K562 (cell line): ENCODE measurements around the gene MRPL58. TPM values are rescaled to one million over a fixed set of nuclear protein-coding genes. Genes with fewer than 3 reads are reported as not detected.

Experiments used
- CBFA2T2 ChIP-seq: fragments of 450-650 bp; conservative IDR thresholded peaks from 2 replicates; pipeline ENCODE4 v1.6.1; 2017; ENCODE audit warnings: mild to moderate bottlenecking
- CBFB ChIP-seq: sonication (generic); formaldehyde crosslinking; IDR thresholded peaks from 2 replicates; pipeline ENCODE4 v1.4.0; 2020; ENCODE audit warnings: mild to moderate bottlenecking, missing genetic modification reagents
- CBX1 ChIP-seq: sonication (generic); IDR thresholded peaks from 2 replicates; pipeline ENCODE4 v1.6.1; 2016; ENCODE audit warnings: antibody characterized with exemption, low read depth, mild to moderate bottlenecking
- CREB3L1 ChIP-seq: fragments of 450-650 bp; IDR thresholded peaks from 2 replicates; pipeline ENCODE4 v1.6.1; 2014; ENCODE audit warnings: low read depth, mild to moderate bottlenecking, moderate library complexity, borderline replicate concordance
- DMBX1 ChIP-seq: fragments of 250-450 bp; sonication (Bioruptor Pico); IDR thresholded peaks from 2 replicates; pipeline ENCODE4 v1.8.0; 2022; ENCODE audit warnings: inconsistent platforms, mild to moderate bottlenecking, moderate library complexity, borderline replicate concordance
- E2F5 ChIP-seq: sonication (generic); formaldehyde crosslinking; IDR thresholded peaks from 2 replicates; pipeline ENCODE4 v1.8.0; 2022; ENCODE audit warnings: mild to moderate bottlenecking, missing genetic modification reagents
- E2F6 ChIP-seq, 2 experiments: IDR thresholded peaks; 2 replicates each; pipeline ENCODE4 v1.6.1; 2011; ENCODE audit warnings: borderline replicate concordance in 1 of 2, control low read depth in 1 of 2, low read depth in 1 of 2, low read length in 1 of 2, mild to moderate bottlenecking in 1 of 2, mixed read lengths in 1 of 2, moderate library complexity in 1 of 2; ENCODE audit not compliant: insufficient read depth in 1 of 2, insufficient read length in 1 of 2, poor library complexity in 1 of 2, severe bottlenecking in 1 of 2; ENCODE audit errors: extremely low read depth in 1 of 2
- EWSR1 ChIP-seq: fragments of 450-650 bp; IDR thresholded peaks from 2 replicates; pipeline ENCODE4 v1.6.1; 2018; ENCODE audit warnings: borderline replicate concordance, mild to moderate bottlenecking, low read depth, moderate library complexity; ENCODE audit not compliant: partially characterized antibody
- IRF9 ChIP-seq: fragments of 450-650 bp; IDR thresholded peaks from 2 replicates; pipeline ENCODE4 v1.6.1; 2016; ENCODE audit warnings: missing biosample characterization, missing genetic modification characterization
- MAX ChIP-seq: sonication (generic); formaldehyde crosslinking; IDR thresholded peaks from 2 replicates; pipeline ENCODE4 v1.9.0; 2022; ENCODE audit warnings: mild to moderate bottlenecking, missing genetic modification reagents
- NBN ChIP-seq: fragments of 450-650 bp; IDR thresholded peaks from 2 replicates; pipeline ENCODE4 v1.6.1; 2016; ENCODE audit warnings: low read depth, mild to moderate bottlenecking
- PML ChIP-seq: IDR thresholded peaks from 2 replicates; pipeline ENCODE4 v1.6.1; 2012; ENCODE audit warnings: low read length, inconsistent platforms
- POLR3A ChIP-seq: IDR thresholded peaks from 2 replicates; pipeline ENCODE4 v1.6.1; 2011; ENCODE audit warnings: borderline replicate concordance, mild to moderate bottlenecking, moderate library complexity; ENCODE audit not compliant: insufficient read length, insufficient read depth; ENCODE audit errors: extremely low read depth
- RAD21 ChIP-seq, 2 experiments: fragments of 250-450 bp in 1 of 2; fragments of 450-650 bp in 1 of 2; sonication (Bioruptor Pico) in 1 of 2; formaldehyde crosslinking in 1 of 2; IDR thresholded peaks in 1 of 2; conservative IDR thresholded peaks in 1 of 2; 2 replicates each; pipeline versions ENCODE4 v1.4.0 to v1.8.0; 2020 to 2022; ENCODE audit warnings: mild to moderate bottlenecking in 2 of 2, moderate library complexity in 1 of 2
- RUNX1 ChIP-seq: sonication (generic); IDR thresholded peaks from 2 replicates; pipeline ENCODE4 v1.6.1; 2016; ENCODE audit warnings: antibody characterized with exemption, low read depth
- SIN3B ChIP-seq: fragments of 450-650 bp; IDR thresholded peaks from 2 replicates; pipeline ENCODE4 v1.6.1; 2017; ENCODE audit warnings: low read depth, mild to moderate bottlenecking, moderate library complexity
- TCF3 ChIP-seq: sonication (generic); formaldehyde crosslinking; IDR thresholded peaks from 2 replicates; pipeline ENCODE4 v1.4.0; 2020; ENCODE audit warnings: mild to moderate bottlenecking, missing genetic modification reagents
- YY1 ChIP-seq, 3 experiments: IDR thresholded peaks; 2 replicates each; pipeline ENCODE4 v1.6.1; 2011; ENCODE audit warnings: low read length in 2 of 3, mild to moderate bottlenecking in 2 of 3, moderate library complexity in 2 of 3, borderline replicate concordance in 1 of 3, control low read depth in 1 of 3, low read depth in 1 of 3; ENCODE audit not compliant: insufficient read depth in 3 of 3, insufficient replicate concordance in 2 of 3, control insufficient read depth in 1 of 3, insufficient read length in 1 of 3; ENCODE audit errors: extremely low read depth in 1 of 3
- ZC3H8 ChIP-seq: fragments of 450-650 bp; IDR thresholded peaks from 2 replicates; pipeline ENCODE4 v1.6.1; 2017
- ZNF785 ChIP-seq: fragments of 250-450 bp; sonication (Bioruptor Pico); IDR thresholded peaks from 2 replicates; pipeline ENCODE4 v1.4.0; 2020; ENCODE audit warnings: mild to moderate bottlenecking
- polyA plus RNA-seq, 8 experiments: library from polyadenylated mRNA; depleted of rRNA in 4 of 8; stranded (reverse) in 5 of 8; unstranded in 3 of 8; fragments of >200 nt; fragmentation: Nextera tagmentation in 2 of 8; fragmentation: Illumina TruSeq in 1 of 8; extraction: Ambion mirVana in 2 of 8; extraction: Trizol in 1 of 8; gene quantifications; 2 replicates each; pipeline versions ENCODE4 v1.2.1 to v1.2.3, GENCODE V29; 2011 to 2014; ENCODE audit warnings: inconsistent platforms in 1 of 8, missing spikeins in 1 of 8
- total RNA-seq, 7 experiments: library from RNA; depleted of rRNA in 6 of 7; stranded (reverse); fragments of >200 nt in 6 of 7; fragmentation: Illumina TruSeq in 2 of 7; extraction: Trizol in 2 of 7; gene quantifications; 2 replicates each; pipeline versions ENCODE4 v1.2.1 to v1.2.3, GENCODE V29; 2011 to 2021; ENCODE audit warnings: low replicate concordance in 1 of 7

The MRPL58 gene
- total and polyA plus RNA-seq, 9 of the 15 experiments (the other 6 are each of a cell fraction or from before 2014, with no cell fraction given): 30.8 to 107 (median 72.4) TPM

GRCh38 chr17:75033346-75034235, 21.1 kb downstream of the MRPL58 start (continued):
- TF ChIP-seq CREB3L1: peak; percentile 68; the same call in 1 of the 2 replicates
- peak; percentile 82 to 87 for TF ChIP-seq E2F6 (IDR thresholded peaks at IDR 0.05; ENCODE audit: borderline replicate concordance in 1 of 2, extremely low read depth in 1 of 2, insufficient read depth in 1 of 2, insufficient read length in 1 of 2, low read depth in 1 of 2, low read length in 1 of 2, poor library complexity in 1 of 2, severe bottlenecking in 1 of 2)
- peak; percentile 23; the same call in 1 of the 2 replicates for TF ChIP-seq SIN3B
- no peak for TF ChIP-seq IRF9
- TF ChIP-seq CBFA2T2: 0 out of 2 replicates have a peak, but pooled peaks have one; percentile 13
- peak in 2 of 3 experiments; percentile 27 to 33 for TF ChIP-seq YY1 (IDR thresholded peaks at IDR 0.05; ENCODE audit: borderline replicate concordance in 1 of 3, control insufficient read depth in 1 of 3, extremely low read depth in 1 of 3, insufficient read depth in 3 of 3, insufficient read length in 1 of 3, insufficient replicate concordance in 2 of 3, low read depth in 1 of 3, low read length in 2 of 3)
- TF ChIP-seq ZNF785 (CRISPR knock-in tag): peak; percentile 15; the same call in 1 of the 2 replicates
- TF ChIP-seq RUNX1: no peak
- 0 out of 2 replicates have a peak, but pooled peaks have one; percentile 24 for TF ChIP-seq ZC3H8
- TF ChIP-seq POLR3A: peak; percentile 82
- peak; percentile 6; the same call in 1 of the 2 replicates for TF ChIP-seq E2F5 (CRISPR knock-in tag)
- peak; percentile 88 for TF ChIP-seq MAX (CRISPR knock-in tag)
- 0 out of 2 replicates have a peak, but pooled peaks have one; percentile 13 for TF ChIP-seq TCF3 (CRISPR knock-in tag)
- 0 out of 2 replicates have a peak, but pooled peaks have one; percentile 24 for TF ChIP-seq NBN
- peak; percentile 13 to 34; a peak in 2 of 4 replicates for TF ChIP-seq RAD21 (CRISPR knock-in tag; conservative IDR thresholded peaks at IDR 0.05 in 1 of 2, IDR thresholded peaks at IDR 0.05 in 1 of 2)
- no peak for TF ChIP-seq DMBX1 (CRISPR knock-in tag)
- peak; percentile 67; the same call in 1 of the 2 replicates for TF ChIP-seq CBX1
- no peak for TF ChIP-seq EWSR1
- no peak; the same call in 1 of the 2 replicates for TF ChIP-seq CBFB (CRISPR knock-in tag)
- 0 out of 2 replicates have a peak, but pooled peaks have one; percentile 38 for TF ChIP-seq PML
